Mesenteric fat pad (tissue), 1 donor: ENCODE measurements around the gene ALG12. TPM values are rescaled to one million over a fixed set of nuclear protein-coding genes. Genes with fewer than 3 reads are reported as not detected.

Source experiments
- DNase-seq: peaks from one replicate; pipeline ENCODE4 v3.0.0-alpha.2; 2020; ENCODE audit warnings: low spot score
- microRNA-seq: library from miRNA; unstranded; fragments of <30 nt; microRNA quantifications from one replicate; pipeline ENCODE4 v1.2.0, GENCODE V29; 2020; ENCODE audit warnings: borderline number of aligned reads
- total RNA-seq: library from RNA; stranded (reverse); fragmentation: NEBNext Ultra II Directional; extraction: Animal tissue kit (Norgen Biotek cat#: 25700); gene quantifications from one replicate; pipeline ENCODE4 v1.2.1, GENCODE V29; 2021
- donor health status: DM: yes; HTN: yes; CAD: no.

ALG12 gene
- total RNA-seq, 1 donor from 2014 or later = 12.5 TPM

GRCh38 chr22:49850959-49851802, 67.1 kb downstream of the ALG12 start:
- no peak for DNase-seq

Small RNA genes lying within 50 kb of the gene (microRNA-seq; reads per million reads assigned to microRNA genes)
- 2.2 reads per million for gene MIR6821

Other genes with a start within 250 kb of the ALG12 start
- gene BRD1, start 90.6 kb downstream of the ALG12 start, total RNA-seq = 25.0 TPM
- gene ZBED4, start 64.6 kb downstream of the ALG12 start, total RNA-seq = 10.4 TPM
- gene CRELD2, start 196 bp upstream of the ALG12 start, total RNA-seq = 36.5 TPM
- gene PIM3, start 42.3 kb upstream of the ALG12 start, total RNA-seq = 124 TPM
- not detected for gene IL17REL, start 94.3 kb upstream of the ALG12 start, total RNA-seq
- gene TTLL8, start 139.9 kb upstream of the ALG12 start, total RNA-seq = not detected
- gene MLC1, start 167.0 kb upstream of the ALG12 start, total RNA-seq = 0.26 TPM
- gene MOV10L1, start 171.6 kb upstream of the ALG12 start, total RNA-seq = 0.87 TPM